ENCODE data around the gene RPP40. TPM values are rescaled to one million over a fixed set of nuclear protein-coding genes. Genes with fewer than 3 reads are reported as not detected.

Gene RPP40
- total RNA-seq, 1 experiment from 2014 or later: 34.8 TPM

DNA sequence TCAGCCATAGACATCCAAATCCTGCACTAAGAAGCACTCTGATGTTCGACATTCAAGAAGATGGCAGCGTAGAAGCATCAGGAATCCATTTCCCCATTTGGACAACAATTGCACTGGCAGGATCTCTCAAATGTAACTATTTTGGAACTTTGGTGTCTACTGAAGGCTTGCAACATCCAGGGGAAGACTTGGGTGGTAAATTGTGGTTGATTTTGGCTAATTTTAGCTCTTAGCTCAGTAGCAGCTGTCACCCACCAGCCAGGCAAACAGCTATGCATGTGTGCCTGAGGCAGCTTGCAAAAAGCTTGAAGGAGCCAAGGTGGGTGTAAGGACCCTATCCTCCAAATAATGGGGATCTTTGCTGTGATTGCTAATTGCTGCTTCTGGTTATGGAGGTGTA is 46.2 kb upstream of the RPP40 start:
- no peak overlapping the region for H3K27ac Mint-ChIP-seq (ENCODE audit: low read depth, unreplicated experiment)
- no peaks in the 10 kb centered on the region for H3K27me3 Mint-ChIP-seq (ENCODE audit: insufficient read depth, unreplicated experiment)
- peaks cover 6% of the 10 kb centered on the region for H3K4me1 Mint-ChIP-seq (ENCODE audit: insufficient read depth, unreplicated experiment)
- H3K9me3 Mint-ChIP-seq (ENCODE audit: unreplicated experiment): peaks cover 23% of the 10 kb centered on the region
- no peak for DNase-seq (ENCODE audit: unreplicated experiment)
- H3K4me3 Mint-ChIP-seq (ENCODE audit: unreplicated experiment): no peak overlapping the region
- H3K36me3 Mint-ChIP-seq (ENCODE audit: insufficient read depth, unreplicated experiment): no peaks in the 10 kb centered on the region
- intact Hi-C loops (cut with micrococcal nuclease): loop anchor here (10.0 kb wide), 1 partner anchor 325 kb away; no protein-coding TSS in a partner anchor
- TF ChIP-seq, protein P1, sequence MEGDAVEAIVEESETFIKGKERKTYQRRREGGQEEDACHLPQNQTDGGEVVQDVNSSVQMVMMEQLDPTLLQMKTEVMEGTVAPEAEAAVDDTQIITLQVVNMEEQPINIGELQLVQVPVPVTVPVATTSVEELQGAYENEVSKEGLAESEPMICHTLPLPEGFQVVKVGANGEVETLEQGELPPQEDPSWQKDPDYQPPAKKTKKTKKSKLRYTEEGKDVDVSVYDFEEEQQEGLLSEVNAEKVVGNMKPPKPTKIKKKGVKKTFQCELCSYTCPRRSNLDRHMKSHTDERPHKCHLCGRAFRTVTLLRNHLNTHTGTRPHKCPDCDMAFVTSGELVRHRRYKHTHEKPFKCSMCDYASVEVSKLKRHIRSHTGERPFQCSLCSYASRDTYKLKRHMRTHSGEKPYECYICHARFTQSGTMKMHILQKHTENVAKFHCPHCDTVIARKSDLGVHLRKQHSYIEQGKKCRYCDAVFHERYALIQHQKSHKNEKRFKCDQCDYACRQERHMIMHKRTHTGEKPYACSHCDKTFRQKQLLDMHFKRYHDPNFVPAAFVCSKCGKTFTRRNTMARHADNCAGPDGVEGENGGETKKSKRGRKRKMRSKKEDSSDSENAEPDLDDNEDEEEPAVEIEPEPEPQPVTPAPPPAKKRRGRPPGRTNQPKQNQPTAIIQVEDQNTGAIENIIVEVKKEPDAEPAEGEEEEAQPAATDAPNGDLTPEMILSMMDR (IDR thresholded peaks at IDR 0.05; ENCODE audit: unreplicated experiment): no peak
- BruUV-seq (replicated peaks): no TSS peak
- CTCF ChIA-PET: no interaction called here
- POLR2A ChIA-PET: interaction anchor here (0.6 kb wide), 1 partner anchor 9 kb away, joined by 3 read pairs; no protein-coding TSS in a partner anchor

- ChIA-PET POLR2A (interaction anchor here (0.8 kb wide), 1 partner anchor 10 kb away, joined by 3 read pairs; no protein-coding TSS in a partner anchor), CTCF (interaction anchor here (0.6 kb wide), 1 partner anchor 767 kb away, joined by 3 read pairs; no protein-coding TSS in a partner anchor)
- no TSS peak for BruUV-seq (replicated peaks)
- TF ChIP-seq, protein P1 (IDR thresholded peaks at IDR 0.05; ENCODE audit: unreplicated experiment): no peak
- no peaks in the 10 kb centered on the region for H3K27me3 Mint-ChIP-seq (ENCODE audit: insufficient read depth, unreplicated experiment)
- H3K9me3 Mint-ChIP-seq (ENCODE audit: unreplicated experiment): peaks cover 19% of the 10 kb centered on the region
- H3K4me1 Mint-ChIP-seq (ENCODE audit: insufficient read depth, unreplicated experiment): no peaks in the 10 kb centered on the region
- DNase-seq (ENCODE audit: unreplicated experiment): no peak
- H3K27ac Mint-ChIP-seq (ENCODE audit: low read depth, unreplicated experiment): no peak overlapping the region
- intact Hi-C loops (cut with micrococcal nuclease): no loop called here
- H3K36me3 Mint-ChIP-seq (ENCODE audit: insufficient read depth, unreplicated experiment): no peaks in the 10 kb centered on the region
- H3K4me3 Mint-ChIP-seq (ENCODE audit: unreplicated experiment): no peak overlapping the region
Measured at GRCh38 chr6:5046430-5046829, 42.6 kb upstream of the RPP40 start.

DNA sequence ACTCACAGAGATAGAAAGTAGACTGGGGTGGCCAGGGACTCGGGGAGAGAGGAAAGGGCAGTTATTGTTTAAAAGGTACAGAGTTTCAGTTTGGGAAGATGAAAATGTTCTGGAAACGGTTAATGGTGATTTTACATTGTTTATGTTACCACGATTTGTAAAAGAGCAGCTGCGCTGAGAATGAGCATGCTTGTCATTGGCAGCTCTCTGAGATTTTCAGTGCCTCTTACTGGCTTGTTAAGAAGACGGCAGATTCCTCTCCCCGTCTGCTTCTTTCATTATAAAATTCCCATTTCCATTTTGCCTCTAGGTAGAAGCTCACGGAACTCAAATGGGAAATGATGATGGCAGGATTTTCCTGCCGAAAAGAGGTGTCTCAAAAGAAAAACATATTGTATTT is 41.6 kb upstream of the RPP40 start:
- Mint-ChIP-seq H3K36me3 (ENCODE audit: insufficient read depth, unreplicated experiment) (no peaks in the 10 kb centered on the region), H3K4me1 (ENCODE audit: insufficient read depth, unreplicated experiment) (no peaks in the 10 kb centered on the region), H3K27ac (ENCODE audit: low read depth, unreplicated experiment) (no peak overlapping the region), H3K4me3 (ENCODE audit: unreplicated experiment) (no peak overlapping the region), H3K27me3 (ENCODE audit: insufficient read depth, unreplicated experiment) (no peaks in the 10 kb centered on the region), H3K9me3 (ENCODE audit: unreplicated experiment) (peaks cover 9% of the 10 kb centered on the region)
- intact Hi-C loops (cut with micrococcal nuclease): no loop called here
- no TSS peak for BruUV-seq (replicated peaks)
- CTCF ChIA-PET: interaction anchor here (0.6 kb wide), 1 partner anchor 259 kb away, joined by 3 read pairs; no protein-coding TSS in a partner anchor
- no peak for DNase-seq (ENCODE audit: unreplicated experiment)
- POLR2A ChIA-PET: no interaction called here
- TF ChIP-seq, protein P1 (IDR thresholded peaks at IDR 0.05; ENCODE audit: unreplicated experiment): no peak

DNA sequence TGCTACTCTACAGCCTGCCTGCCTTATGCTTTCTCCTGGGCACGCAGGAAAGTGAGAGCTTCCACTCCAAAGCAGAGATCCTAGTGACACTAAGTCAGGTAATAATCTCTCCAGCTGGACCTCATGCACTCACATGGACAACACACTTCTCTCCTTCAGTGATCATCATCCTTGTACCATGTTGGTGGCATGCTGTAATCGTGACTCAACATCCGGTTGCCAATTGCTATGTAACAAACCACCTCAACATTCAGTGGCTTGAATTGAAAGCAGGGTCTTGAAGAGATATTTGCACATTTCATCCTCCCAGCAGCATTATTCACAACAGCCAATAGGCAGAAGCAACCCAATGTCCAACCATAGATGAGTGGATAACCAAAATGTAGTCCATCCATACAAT is 41.0 kb upstream of the RPP40 start:
- H3K27me3 Mint-ChIP-seq (ENCODE audit: insufficient read depth, unreplicated experiment): no peaks in the 10 kb centered on the region
- H3K4me3 Mint-ChIP-seq (ENCODE audit: unreplicated experiment): no peak overlapping the region
- H3K9me3 Mint-ChIP-seq (ENCODE audit: unreplicated experiment): peaks cover 8% of the 10 kb centered on the region
- TF ChIP-seq, protein P1 (IDR thresholded peaks at IDR 0.05; ENCODE audit: unreplicated experiment): no peak
- H3K36me3 Mint-ChIP-seq (ENCODE audit: insufficient read depth, unreplicated experiment): no peaks in the 10 kb centered on the region
- H3K4me1 Mint-ChIP-seq (ENCODE audit: insufficient read depth, unreplicated experiment): no peaks in the 10 kb centered on the region
- CTCF ChIA-PET: interaction anchor here (0.6 kb wide), 1 partner anchor 259 kb away, joined by 3 read pairs; no protein-coding TSS in a partner anchor
- intact Hi-C loops (cut with micrococcal nuclease): no loop called here
- DNase-seq (ENCODE audit: unreplicated experiment): no peak
- POLR2A ChIA-PET: no interaction called here
- BruUV-seq (replicated peaks): no TSS peak
- no peak overlapping the region for H3K27ac Mint-ChIP-seq (ENCODE audit: low read depth, unreplicated experiment)

Measured in MCF 10A (cell line).